GM12891 (cell line): ENCODE data around the gene LRCH1.

ENCODE experiments used
- PAX5 ChIP-seq: IDR thresholded peaks from 2 replicates; pipeline ENCODE4 v1.6.1; 2011; ENCODE audit warnings: low read length, moderate library complexity, mild to moderate bottlenecking; ENCODE audit not compliant: insufficient read depth, severe bottlenecking
- POLR2A ChIP-seq: IDR thresholded peaks from 2 replicates; pipeline ENCODE4 v1.6.1; 2011; ENCODE audit warnings: low read depth, low read length, control low read depth
- POLR2AphosphoS5 ChIP-seq: IDR thresholded peaks from 2 replicates; pipeline ENCODE4 v1.6.1; 2011; ENCODE audit warnings: low read depth, low read length, control low read depth
- POU2F2 ChIP-seq: IDR thresholded peaks from 2 replicates; pipeline ENCODE4 v1.6.1; 2011; ENCODE audit warnings: low read depth, mild to moderate bottlenecking, control low read depth, low read length, moderate library complexity
- SPI1 ChIP-seq: IDR thresholded peaks from 2 replicates; pipeline ENCODE4 v1.6.1; 2011; ENCODE audit warnings: low read depth, low read length, control low read depth
- TAF1 ChIP-seq: IDR thresholded peaks from 2 replicates; pipeline ENCODE4 v1.6.1; 2011; ENCODE audit warnings: low read depth, low read length, control low read depth

GRCh38 chr13:46660857-46661256 is 107.9 kb downstream of the LRCH1 start:
- TF ChIP-seq POLR2A (no peak), POLR2AphosphoS5 (no peak), TAF1 (no peak), POU2F2 (no peak), PAX5 (no peak), SPI1 (no peak)
